ENCODE results near the gene ZBTB16.

GRCh38 chr11:114036147-114036811 is 23.2 kb upstream of the ZBTB16 start:
- no peak for TF ChIP-seq EZH2 (IDR thresholded peaks at IDR 0.05; ENCODE audit: low read length)
- TF ChIP-seq CTCF (optimal IDR thresholded peaks at IDR 0.05 in 1 of 3, IDR thresholded peaks at IDR 0.05 in 1 of 3, conservative IDR thresholded peaks at IDR 0.05 in 1 of 3; ENCODE audit: extremely low read depth in 1 of 3, insufficient read depth in 2 of 3, low read length in 3 of 3), result peak; percentile 56 to 91 (median 89)
